HG03280 (cell line): Measurements from ENCODE around the gene CUL4B.
"Not testable (repeated sequence)": the region's sequence is repeated elsewhere in the genome, so short reads cannot be mapped to it uniquely, and the experiment has no call there.

Source experiments
- ATAC-seq: cut with Tn5 transposase; IDR thresholded peaks from one replicate; pipeline ENCODE4 v1.9.1; 2021; ENCODE audit warnings: mild to moderate bottlenecking, moderate library complexity; ENCODE audit not compliant: unreplicated experiment

CUL4B gene

GRCh38 chrX:120560842-120561633 lies at the start of gene CUL4B:
CUL4B (minus strand) TSS chrX:120560962; CDS start chrX:120560638, 324 bp downstream.
- ATAC-seq: peak; percentile 88

- peak; percentile 51 for ATAC-seq
Observed at GRCh38 chrX:120604361-120604782, 43.6 kb upstream of the CUL4B start.

GRCh38 chrX:120603707-120604360 lies 43.1 kb upstream of the CUL4B start, which contains the start of gene MCTS1:
MCTS1 (plus strand) TSS chrX:120604101; CDS start chrX:120604237, 136 bp downstream.
- ATAC-seq: peak; percentile 92

GRCh38 chrX:120585702-120586101 lies 24.9 kb upstream of the CUL4B start:
- ATAC-seq: no peak

- no peak for ATAC-seq
Observed at GRCh38 chrX:120575379-120576114, 14.8 kb upstream of the CUL4B start.

- not testable (repeated sequence) for ATAC-seq
Observed at GRCh38 chrX:120573806-120574205, 13.0 kb upstream of the CUL4B start.

- no peak for ATAC-seq
Observed at GRCh38 chrX:120570011-120570600, 9.3 kb upstream of the CUL4B start.

- ATAC-seq: no peak
Observed at GRCh38 chrX:120568609-120569008, 7.8 kb upstream of the CUL4B start.

- no peak for ATAC-seq
Observed at GRCh38 chrX:120568035-120568434, 7.3 kb upstream of the CUL4B start.

GRCh38 chrX:120566817-120567216 lies 6.1 kb upstream of the CUL4B start:
- no peak for ATAC-seq

GRCh38 chrX:120564925-120565324 lies 4.2 kb upstream of the CUL4B start:
- no peak for ATAC-seq

GRCh38 chrX:120562569-120562926 lies 1.8 kb upstream of the CUL4B start:
- ATAC-seq: no peak

GRCh38 chrX:120561634-120562568 lies 1.1 kb upstream of the CUL4B start:
- no peak for ATAC-seq

GRCh38 chrX:120560405-120560841 lies 339 bp downstream of the CUL4B start:
- peak; percentile 40 for ATAC-seq

- ATAC-seq: no peak
Observed at GRCh38 chrX:120559804-120560203, 958 bp downstream of the CUL4B start.

- ATAC-seq: no peak
Observed at GRCh38 chrX:120556251-120556650, 4.5 kb downstream of the CUL4B start.

- ATAC-seq: no peak
Observed at GRCh38 chrX:120549483-120550452, 11.0 kb downstream of the CUL4B start.

- no peak for ATAC-seq
Observed at GRCh38 chrX:120536061-120536460, 24.7 kb downstream of the CUL4B start.
